GM19035 (cell line): Measurements from ENCODE around the gene EVX2.

Experiments
- ATAC-seq: cut with Tn5 transposase; IDR thresholded peaks from one replicate; pipeline ENCODE4 v1.9.1; 2021; ENCODE audit not compliant: unreplicated experiment

The EVX2 gene

GRCh38 chr2:176067589-176068418, 16.0 kb downstream of the EVX2 start:
- ATAC-seq, result no peak

GRCh38 chr2:176066645-176067588, 16.8 kb downstream of the EVX2 start:
- ATAC-seq, result no peak

GRCh38 chr2:176063958-176064357, 19.8 kb downstream of the EVX2 start:
- no peak for ATAC-seq

- no peak for ATAC-seq
Measured at GRCh38 chr2:176056406-176056805, 27.4 kb downstream of the EVX2 start.

GRCh38 chr2:176039375-176039774, 44.4 kb downstream of the EVX2 start:
- ATAC-seq, result no peak

- ATAC-seq, result no peak
Measured at GRCh38 chr2:176038694-176039093, 45.1 kb downstream of the EVX2 start.

- no peak for ATAC-seq
Measured at GRCh38 chr2:176035013-176035691, 48.6 kb downstream of the EVX2 start.

- ATAC-seq, result no peak
Measured at GRCh38 chr2:176027806-176028205, 56.0 kb downstream of the EVX2 start.
